ENCODE measurements around the gene TDRD1. TPM values are rescaled to one million over a fixed set of nuclear protein-coding genes. Genes with fewer than 3 reads are reported as not detected.

The TDRD1 gene
- total and polyA plus RNA-seq, 10 of the 15 experiments (the other 5 are each of a cell fraction or from before 2014, with no cell fraction given), result 0.03 to 0.04 TPM; not detected in 8

- TF ChIP-seq ZBTB40 (IDR thresholded peaks at IDR 0.05; ENCODE audit: borderline replicate concordance) (no peak), IRF4 (IDR thresholded peaks at IDR 0.05; ENCODE audit: low read depth, low read length) (no peak)
Measured at GRCh38 chr10:114175667-114176066, 3.5 kb upstream of the TDRD1 start (continued).

- POLR2A ChIA-PET, result no interaction called here
- in situ Hi-C loops (cut with MboI), result loop anchor here (25.0 kb wide), 1 partner anchor 261 kb away; no protein-coding TSS in a partner anchor
- no peak for ATAC-seq
Measured at GRCh38 chr10:114176511-114176910, 2.6 kb upstream of the TDRD1 start.

More at GRCh38 chr10:114176511-114176910, 2.6 kb upstream of the TDRD1 start:
- ChIA-PET SMC1A (ENCODE audit: uncharacterized antibody, unreplicated experiment) (interaction anchor here (1.1 kb wide), 1 partner anchor 14 kb away, joined by 4 read pairs; no protein-coding TSS in a partner anchor), CTCF (interaction anchor here (1.2 kb wide), 1 partner anchor 127 kb away, joined by 3 read pairs; no protein-coding TSS in a partner anchor), RAD21 (ENCODE audit: unreplicated experiment) (no interaction called here)
- Histone ChIP-seq H3K9me3 (replicated peaks; ENCODE audit: control insufficient read depth, insufficient read depth, low read length) (no peaks in the 10 kb centered on the region), H3K79me2 (ENCODE audit: control insufficient read depth, insufficient read depth, low read length) (peaks cover 23% of the 10 kb centered on the region), H3K9ac (ENCODE audit: control insufficient read depth, insufficient read depth, low read length) (no peak overlapping the region), H3K36me3 (ENCODE audit: control insufficient read depth in 2 of 2, insufficient read depth in 2 of 2, low read length in 1 of 2) (no peaks in the 10 kb centered on the region), H4K20me1 (ENCODE audit: control insufficient read depth, insufficient read depth) (no peaks in the 10 kb centered on the region), H3K4me3 (no peak overlapping the region), H3K4me2 (ENCODE audit: control insufficient read depth, insufficient read depth) (no peak overlapping the region), H3K4me1 (ENCODE audit: control insufficient read depth, insufficient read depth, low read length) (peaks cover 4% of the 10 kb centered on the region), H3K27ac (ENCODE audit: control insufficient read depth, insufficient read depth) (no peak overlapping the region), H2AFZ (ENCODE audit: control insufficient read depth, low read depth, low read length) (no peak overlapping the region), H3K27me3 (replicated peaks in 1 of 2; ENCODE audit: control insufficient read depth in 2 of 2, insufficient read depth in 2 of 2, low read length in 1 of 2) (no peaks in the 10 kb centered on the region)
- no TSS peak for BruUV-seq (replicated peaks)
- FAIRE-seq (no peak), DNase-seq (ENCODE audit: low read depth, low spot score) (no peak)
- intact Hi-C loops (cut with micrococcal nuclease; ENCODE audit: unreplicated experiment), result no loop called here
- WGBS (ENCODE audit: insufficient coverage, insufficient replicate concordance, low lambda C conversion rate, missing lambda C conversion rate), result 94% methylated on average over 1 of the region's 1 CpG
- no peak for TF ChIP-seq MAX (IDR thresholded peaks at IDR 0.05; ENCODE audit: low read depth, low read length)
- TF ChIP-seq SREBF2 (IDR thresholded peaks at IDR 0.05; ENCODE audit: low read length), result no peak
- no peak for TF ChIP-seq TCF3 (IDR thresholded peaks at IDR 0.05; ENCODE audit: borderline replicate concordance, insufficient read depth, low read depth, low read length)
- TF ChIP-seq SMARCA5 (IDR thresholded peaks at IDR 0.05), result no peak
- no peak for TF ChIP-seq PRDM15 (CRISPR knock-in tag; IDR thresholded peaks at IDR 0.05)
- no peak for TF ChIP-seq NFIC (IDR thresholded peaks at IDR 0.05; ENCODE audit: low read depth, low read length)
- no peak for TF ChIP-seq GATAD2B (conservative IDR thresholded peaks at IDR 0.05; ENCODE audit: low read depth)
- no peak for TF ChIP-seq POLR2A (IDR thresholded peaks at IDR 0.05; ENCODE audit: low read depth, low read length)
- TF ChIP-seq PML (IDR thresholded peaks at IDR 0.05; ENCODE audit: low read length), result no peak
- no peak for TF ChIP-seq E2F4 (IDR thresholded peaks at IDR 0.05; ENCODE audit: low read depth, low read length)
- no peak for TF ChIP-seq ATF2 (IDR thresholded peaks at IDR 0.05; ENCODE audit: low read length)
